HG02610 (cell line): ENCODE data around the gene NRP1.
A peak's percentile ranks its signal among the peaks of the same experiment; 100 is the strongest.

Source experiments
- ATAC-seq: cut with Tn5 transposase; IDR thresholded peaks from one replicate; pipeline ENCODE4 v1.9.1; 2021; ENCODE audit warnings: mild to moderate bottlenecking, moderate library complexity; ENCODE audit not compliant: unreplicated experiment

The NRP1 gene

DNA sequence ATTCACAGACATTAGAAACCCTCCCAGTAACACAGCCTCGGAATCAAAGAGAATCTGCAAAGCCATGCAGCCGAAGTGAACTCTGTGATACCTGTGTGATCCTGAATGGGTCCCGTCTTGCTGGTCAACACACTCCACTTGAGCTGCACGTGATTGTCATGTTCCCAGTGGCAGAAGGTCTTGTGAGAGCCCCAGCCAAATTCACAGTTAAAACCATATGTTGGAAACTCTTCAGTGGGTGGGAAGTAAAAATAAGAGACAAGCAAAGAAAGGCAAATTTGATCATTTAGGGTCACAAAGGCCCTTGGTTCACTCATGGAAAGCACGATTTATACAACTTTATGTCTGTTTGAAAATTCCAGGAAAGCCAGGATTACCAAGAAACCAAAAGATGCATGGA is 142.3 kb downstream of the NRP1 start:
- ATAC-seq, result no peak

DNA sequence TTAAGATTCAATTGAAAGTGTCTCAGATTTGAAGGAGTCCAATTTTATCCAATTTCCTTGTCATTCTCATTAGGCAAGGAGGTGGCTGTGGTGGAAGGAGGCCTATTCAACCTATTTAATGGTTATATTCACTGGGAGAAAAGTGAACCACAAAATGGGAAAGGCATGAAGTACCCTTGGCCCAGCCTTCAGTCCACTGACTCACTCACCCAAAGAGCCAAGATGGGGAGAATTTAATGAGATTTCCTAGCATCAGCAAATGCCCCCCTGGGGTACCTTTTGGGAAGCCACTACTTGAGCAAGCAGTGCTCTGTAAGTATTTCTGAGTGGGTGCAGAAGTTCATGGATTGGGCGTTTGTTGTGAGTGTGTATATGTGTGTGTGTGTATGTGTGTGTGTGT is 144.1 kb downstream of the NRP1 start:
- ATAC-seq, result no peak

- ATAC-seq, result no peak
These were observed 144.7 kb downstream of the NRP1 start for GRCh38 chr10:33189808-33190207.

- no peak for ATAC-seq
These were observed 145.1 kb downstream of the NRP1 start for GRCh38 chr10:33189363-33189762.

- ATAC-seq, result no peak
These were observed 147.0 kb downstream of the NRP1 start for GRCh38 chr10:33187427-33187999.

- no peak for ATAC-seq
These were observed 148.3 kb downstream of the NRP1 start for GRCh38 chr10:33186150-33186549.

DNA sequence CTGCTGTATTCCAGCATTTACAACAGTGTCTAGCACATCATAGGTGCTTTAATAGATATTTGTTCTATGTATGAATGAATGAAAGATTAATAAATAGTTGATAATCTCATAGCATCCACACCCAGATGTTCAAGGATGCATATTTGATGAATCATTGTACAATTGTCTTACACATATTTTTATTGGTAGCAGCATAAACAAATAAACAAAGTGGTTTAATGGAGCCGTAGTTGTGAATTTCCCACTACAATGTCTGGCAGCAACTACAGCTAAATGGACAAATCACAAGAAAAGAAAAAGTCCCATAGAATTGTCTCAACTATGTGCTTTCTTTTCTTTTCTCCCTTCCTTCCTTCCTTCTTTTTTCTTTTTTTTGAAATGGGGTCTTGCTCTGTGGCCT is 150.8 kb downstream of the NRP1 start:
- no peak for ATAC-seq

- no peak for ATAC-seq
These were observed 153.5 kb downstream of the NRP1 start for GRCh38 chr10:33180921-33181320.

GRCh38 chr10:33180390-33180789 is 154.1 kb downstream of the NRP1 start:
- no peak for ATAC-seq

- ATAC-seq, result no peak
These were observed 155.4 kb downstream of the NRP1 start for GRCh38 chr10:33179067-33179466.

- ATAC-seq, result no peak
These were observed 156.3 kb downstream of the NRP1 start for GRCh38 chr10:33178026-33178755.

DNA sequence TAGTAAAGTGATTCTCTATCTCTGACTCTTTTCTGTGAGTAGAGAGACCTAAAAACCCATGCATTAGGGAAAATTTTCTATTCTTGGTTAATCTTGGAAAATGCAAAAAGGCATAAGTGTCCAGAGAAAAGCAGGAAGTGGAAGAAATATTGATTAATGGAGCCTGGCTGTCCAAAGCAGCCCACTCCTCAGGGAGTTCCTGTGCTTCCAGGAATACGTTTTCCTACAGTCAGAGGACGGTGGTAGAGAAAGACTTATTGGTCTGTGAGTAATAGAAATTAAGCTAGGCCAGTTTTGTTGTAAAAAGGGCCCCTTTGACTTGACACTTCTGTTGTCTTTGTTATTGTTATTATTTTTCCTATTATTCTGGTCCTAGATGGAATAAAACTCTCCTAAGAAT is 157.8 kb downstream of the NRP1 start:
- ATAC-seq, result no peak

GRCh38 chr10:33174674-33175434 is 159.6 kb downstream of the NRP1 start:
- ATAC-seq, result no peak

DNA sequence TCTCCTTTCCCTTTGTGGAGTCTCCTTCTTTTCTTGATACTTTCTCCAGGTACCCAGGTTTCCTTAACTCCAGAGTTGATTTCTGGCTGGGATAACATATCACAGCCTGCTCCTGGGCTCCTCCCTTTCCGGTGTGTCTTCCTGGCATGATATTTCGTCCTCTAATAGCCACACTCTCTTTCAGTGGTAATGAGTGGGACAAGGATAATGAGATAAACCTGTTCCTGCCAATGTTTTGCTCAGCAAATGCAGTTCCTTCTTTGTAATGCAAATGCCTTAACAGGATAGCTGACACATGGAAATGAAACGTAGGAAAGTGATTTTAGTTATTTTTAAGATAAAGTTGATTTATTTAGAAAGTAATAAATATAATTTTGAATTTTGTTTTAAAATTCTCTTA is 168.6 kb downstream of the NRP1 start:
- no peak for ATAC-seq

GRCh38 chr10:33164060-33164709 is 170.3 kb downstream of the NRP1 start:
- no peak for ATAC-seq

DNA sequence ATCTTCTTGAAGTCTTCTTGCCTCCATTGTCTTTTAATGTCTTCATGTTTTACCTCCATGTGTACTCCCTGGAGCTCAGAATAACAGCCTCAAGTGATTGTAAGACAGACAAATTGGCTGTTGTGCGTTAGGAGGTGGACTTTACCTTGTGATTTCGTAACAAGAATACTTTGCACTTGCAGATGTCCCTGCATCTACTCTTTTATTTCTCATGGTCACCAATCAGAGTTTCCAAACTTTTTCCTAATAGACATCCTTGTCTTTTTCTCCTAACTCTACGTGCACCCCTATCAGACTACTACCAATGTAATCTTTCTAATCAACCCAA is 172.3 kb downstream of the NRP1 start:
- ATAC-seq, result no peak

DNA sequence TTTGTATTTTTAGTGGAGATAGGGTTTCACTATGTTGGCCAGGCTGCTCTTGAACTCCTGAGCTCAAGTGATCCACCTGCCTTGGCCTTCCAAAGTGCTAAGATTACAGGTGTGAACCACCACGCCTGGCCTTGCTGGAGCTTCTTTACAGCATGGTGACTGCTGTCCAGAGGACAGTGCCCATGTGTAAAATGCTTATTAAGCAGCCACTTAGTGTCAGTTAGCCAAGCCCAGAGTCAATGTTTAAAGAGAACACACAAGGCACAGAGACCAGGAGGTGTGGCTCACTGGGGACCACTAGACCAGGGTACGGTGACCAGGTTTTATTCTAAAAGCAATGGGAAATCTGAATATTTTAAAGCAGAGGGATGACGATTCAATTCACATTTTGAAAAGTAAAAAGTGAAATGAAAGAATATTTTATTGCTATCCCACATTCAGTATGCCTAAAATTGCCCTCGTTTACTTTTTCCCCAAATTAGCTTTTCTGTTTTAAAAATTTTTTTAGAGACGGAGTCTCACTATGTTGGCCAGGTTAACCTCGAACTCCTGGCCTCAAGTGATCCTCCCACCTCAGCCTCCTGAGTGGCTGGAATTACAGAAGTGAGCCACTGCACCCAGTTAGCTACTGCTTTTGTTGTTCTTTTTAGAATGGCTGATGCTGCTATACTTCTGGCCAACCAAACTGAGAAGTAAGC is 172.8 kb downstream of the NRP1 start:
- no peak for ATAC-seq

GRCh38 chr10:33160151-33160550 is 174.3 kb downstream of the NRP1 start:
- ATAC-seq, result no peak

DNA sequence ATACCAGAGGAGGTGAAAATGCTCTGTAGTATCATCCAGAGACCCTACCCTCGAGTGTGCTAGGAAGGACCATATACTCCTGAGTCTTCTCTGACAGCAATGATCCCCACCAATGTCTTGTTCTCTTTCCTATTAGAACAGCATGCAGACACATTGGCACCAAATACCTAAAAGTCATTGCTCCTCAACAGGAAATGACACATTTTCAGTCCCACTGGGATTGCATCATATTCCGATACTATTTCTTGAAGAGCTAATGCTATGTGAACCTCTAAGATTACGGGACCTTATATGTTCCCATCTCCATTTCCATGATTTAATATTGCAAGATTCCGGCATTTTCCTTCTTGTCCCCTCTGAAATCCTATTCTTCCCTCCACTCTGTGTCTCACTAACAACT is 177.4 kb downstream of the NRP1 start:
- no peak for ATAC-seq

DNA sequence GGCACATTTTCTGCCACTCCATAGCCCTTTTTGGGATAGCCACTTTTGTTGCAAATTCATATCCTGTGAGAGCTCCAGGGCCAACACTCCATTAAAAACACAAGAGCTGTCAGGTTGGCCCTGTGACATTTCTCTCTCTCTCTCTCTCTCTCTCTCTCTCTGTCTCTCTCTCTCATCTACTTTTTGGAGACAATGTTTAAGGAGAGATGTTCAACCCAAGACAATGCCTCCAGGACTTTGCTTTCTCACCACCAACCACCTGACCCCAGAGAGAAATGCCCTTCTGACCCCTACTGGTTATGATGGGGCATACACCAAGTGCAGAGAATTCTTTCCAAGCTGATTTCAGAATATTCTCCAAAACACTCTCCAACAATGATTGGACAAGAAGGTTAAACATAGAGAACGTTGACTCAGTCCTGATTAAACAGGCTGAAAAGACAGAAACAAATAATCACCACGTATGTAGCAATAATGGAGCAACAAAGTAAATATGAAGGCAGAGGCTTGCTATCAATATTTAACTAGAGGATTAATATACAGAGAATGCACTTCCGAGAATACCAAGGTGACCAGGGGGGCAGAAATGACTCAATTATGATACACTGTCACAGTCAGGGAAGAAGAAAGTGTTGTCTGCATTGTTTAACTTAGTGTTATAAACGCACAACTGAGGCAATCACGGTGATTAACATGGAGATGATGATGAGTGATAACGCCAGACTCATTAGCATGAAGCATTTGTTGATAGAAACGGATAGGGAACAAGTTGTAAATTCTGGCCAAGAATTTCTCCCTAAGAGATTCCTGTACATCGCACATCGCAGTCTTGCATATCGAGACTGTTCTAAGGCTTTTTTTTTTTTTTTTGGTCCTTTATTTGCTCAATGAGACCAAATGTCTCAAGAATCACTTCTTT is 178.5 kb downstream of the NRP1 start:
- ATAC-seq, result peak; percentile 68
